IPS-20b (cell line): ENCODE measurements around the gene ARHGAP30.
A peak's percentile ranks its signal among the peaks of the same experiment; 100 is the strongest.

Source experiments
- H3K27ac ChIP-seq: one replicate; pipeline ENCODE4 v1.5.1; 2013; ENCODE audit warnings: low read length
- H3K27me3 ChIP-seq: 2 replicates; pipeline ENCODE4 v1.6.1; 2013; ENCODE audit warnings: mild to moderate bottlenecking, low read length, inconsistent platforms; ENCODE audit not compliant: insufficient read depth
- H3K36me3 ChIP-seq: 2 replicates; pipeline ENCODE4 v1.6.1; 2013; ENCODE audit warnings: low read depth, mild to moderate bottlenecking, inconsistent platforms, low read length, moderate library complexity; ENCODE audit not compliant: insufficient read depth
- H3K4me1 ChIP-seq: 2 replicates; pipeline ENCODE4 v1.6.1; 2013; ENCODE audit warnings: mild to moderate bottlenecking, control low read depth, inconsistent platforms, low read length, moderate library complexity; ENCODE audit not compliant: insufficient read depth
- H3K4me3 ChIP-seq: 2 replicates; pipeline ENCODE4 v1.5.1; 2013; ENCODE audit warnings: mild to moderate bottlenecking, low read length, inconsistent platforms
- H3K9ac ChIP-seq: 2 replicates; pipeline ENCODE4 v1.6.1; 2013; ENCODE audit warnings: low read depth, mild to moderate bottlenecking, inconsistent platforms, low read length, moderate library complexity
- H3K9me3 ChIP-seq: 2 replicates; pipeline ENCODE4 v1.6.1; 2013; ENCODE audit warnings: mild to moderate bottlenecking, low read depth, low read length, inconsistent platforms; ENCODE audit not compliant: insufficient read depth

Gene ARHGAP30

DNA sequence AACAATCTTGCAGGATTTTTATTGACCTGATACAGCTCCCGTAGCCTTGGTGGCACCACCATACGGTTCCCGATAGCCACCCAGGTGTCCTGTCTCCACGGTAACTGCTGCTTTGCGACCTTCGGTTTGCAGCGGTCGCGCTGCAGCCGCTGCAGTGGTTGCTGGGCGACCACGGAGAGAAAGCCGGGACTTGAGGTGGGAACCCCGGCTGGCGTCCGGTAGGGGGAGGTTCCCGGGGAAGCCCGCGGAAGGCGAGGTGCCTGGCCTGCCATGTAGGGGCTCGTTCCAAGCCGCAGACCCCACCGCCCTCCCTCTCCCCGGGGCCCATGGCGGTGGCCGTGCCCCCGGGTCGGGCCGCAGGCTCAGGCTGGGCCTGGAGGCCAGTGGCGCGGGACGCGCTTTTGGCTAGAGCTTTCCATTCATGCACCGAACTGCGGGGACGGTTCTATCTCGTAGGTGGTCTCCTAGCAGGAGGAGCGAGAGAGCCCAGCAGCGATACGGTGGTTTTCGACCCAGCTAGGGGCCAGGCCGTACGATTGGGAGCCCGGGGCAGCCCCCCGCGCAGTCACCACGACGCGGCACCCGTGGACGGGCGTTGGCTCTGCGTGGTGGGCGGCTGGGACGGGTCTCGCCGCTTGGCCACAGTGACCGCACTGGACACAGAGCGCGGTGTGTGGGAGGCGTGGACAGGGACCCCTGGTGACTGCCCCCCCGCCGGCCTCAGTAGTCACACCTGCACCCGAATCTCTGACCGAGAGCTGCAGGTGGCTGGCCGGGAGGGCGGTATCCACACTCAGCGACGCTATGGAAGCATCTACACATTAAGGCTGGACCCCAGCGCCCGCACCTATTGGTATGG, 28.7 kb upstream of the ARHGAP30 start, which contains the start of gene KLHDC9:
KLHDC9 (plus strand) TSS at position 152 of the 859 bp plus-strand sequence; CDS start at position 327, 175 bp downstream.
- peak within 1 kb of the TSS; percentile 83 for H3K9ac ChIP-seq
- H3K27me3 ChIP-seq, result peaks cover 3% of the 10 kb centered on the region; the same call in 1 of the 2 replicates
- no peaks in the 10 kb centered on the region for H3K4me1 ChIP-seq
- H3K36me3 ChIP-seq, result peaks cover 26% of the 10 kb centered on the region
- no peak within 1 kb of the TSS for H3K27ac ChIP-seq
- no peaks in the 10 kb centered on the region for H3K9me3 ChIP-seq
- peak within 1 kb of the TSS; percentile 89 for H3K4me3 ChIP-seq

DNA sequence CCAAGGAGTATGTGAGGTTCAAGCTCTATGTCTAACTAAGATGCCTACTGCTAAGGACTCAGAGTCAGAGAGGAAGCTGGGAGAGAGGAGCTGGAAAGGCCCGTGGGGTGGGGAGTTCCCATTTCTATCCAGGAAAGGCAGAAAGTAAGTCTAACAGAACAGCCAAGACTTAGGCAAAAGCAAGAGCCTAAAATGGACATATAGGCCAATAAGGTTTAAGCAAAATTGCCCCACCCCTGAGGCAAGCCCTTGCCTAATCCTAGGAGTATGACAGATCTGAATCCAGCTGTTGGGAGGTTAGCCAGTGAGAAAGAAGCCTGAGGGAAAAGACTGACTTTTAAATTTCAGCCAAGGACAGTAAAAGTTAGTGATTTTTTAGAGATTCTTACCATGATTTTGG, 26.8 kb upstream of the ARHGAP30 start:
- no peak overlapping the region for H3K4me3 ChIP-seq
- H3K27ac ChIP-seq, result no peak overlapping the region
- no peak overlapping the region for H3K9ac ChIP-seq
- no peaks in the 10 kb centered on the region for H3K9me3 ChIP-seq
- H3K36me3 ChIP-seq, result peaks cover 17% of the 10 kb centered on the region
- H3K4me1 ChIP-seq, result no peaks in the 10 kb centered on the region
- peaks cover 3% of the 10 kb centered on the region; the same call in 1 of the 2 replicates for H3K27me3 ChIP-seq

DNA sequence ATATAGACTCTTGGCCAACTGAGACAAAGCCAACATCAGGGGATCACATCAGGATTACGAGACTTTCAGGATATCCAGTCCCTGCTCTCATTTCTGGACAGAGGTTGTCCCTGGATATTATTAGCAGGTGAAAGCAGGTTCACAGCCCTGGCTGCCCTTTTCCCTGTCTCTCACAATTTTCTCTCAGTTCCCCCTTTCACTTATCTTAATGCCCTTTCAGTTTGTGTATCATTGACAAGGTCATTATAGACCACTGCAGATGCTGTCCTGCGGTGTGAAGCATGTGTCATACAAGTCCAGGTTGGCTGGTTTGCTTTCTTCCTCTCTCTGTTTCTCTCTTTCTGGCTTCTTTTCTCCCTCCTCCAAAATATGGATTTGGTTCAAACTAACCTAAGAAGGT, 26.3 kb upstream of the ARHGAP30 start:
- no peaks in the 10 kb centered on the region for H3K4me1 ChIP-seq
- H3K4me3 ChIP-seq, result no peak overlapping the region
- H3K36me3 ChIP-seq, result peaks cover 14% of the 10 kb centered on the region
- no peak overlapping the region for H3K9ac ChIP-seq
- no peak overlapping the region for H3K27ac ChIP-seq
- no peaks in the 10 kb centered on the region for H3K9me3 ChIP-seq
- peaks cover 3% of the 10 kb centered on the region; the same call in 1 of the 2 replicates for H3K27me3 ChIP-seq

DNA sequence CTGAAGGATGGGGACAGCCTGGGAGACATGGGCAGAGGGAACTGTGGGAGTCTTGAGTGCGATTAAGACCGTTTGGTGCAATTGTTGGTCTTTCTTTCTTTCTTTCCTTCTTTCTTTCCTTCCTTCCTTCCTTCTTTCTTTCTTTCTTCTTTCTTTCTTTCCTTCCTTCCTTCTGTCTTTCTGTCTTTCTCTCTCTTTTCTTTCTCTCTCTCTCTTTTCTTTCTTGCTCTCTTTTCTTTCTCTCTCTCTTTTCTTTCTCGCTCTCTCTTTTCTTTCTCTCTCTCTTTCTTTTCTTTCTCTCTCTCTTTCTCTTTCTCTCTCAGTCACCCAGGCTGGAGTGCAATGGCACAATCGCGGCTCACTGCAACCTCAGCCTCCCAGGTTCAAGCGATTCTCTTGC, 25.5 kb upstream of the ARHGAP30 start:
- no peak overlapping the region for H3K4me3 ChIP-seq
- peaks cover 8% of the 10 kb centered on the region for H3K36me3 ChIP-seq
- peaks cover 3% of the 10 kb centered on the region; the same call in 1 of the 2 replicates for H3K27me3 ChIP-seq
- no peaks in the 10 kb centered on the region for H3K4me1 ChIP-seq
- H3K9ac ChIP-seq, result no peak overlapping the region
- no peak overlapping the region for H3K27ac ChIP-seq
- H3K9me3 ChIP-seq, result no peaks in the 10 kb centered on the region

DNA sequence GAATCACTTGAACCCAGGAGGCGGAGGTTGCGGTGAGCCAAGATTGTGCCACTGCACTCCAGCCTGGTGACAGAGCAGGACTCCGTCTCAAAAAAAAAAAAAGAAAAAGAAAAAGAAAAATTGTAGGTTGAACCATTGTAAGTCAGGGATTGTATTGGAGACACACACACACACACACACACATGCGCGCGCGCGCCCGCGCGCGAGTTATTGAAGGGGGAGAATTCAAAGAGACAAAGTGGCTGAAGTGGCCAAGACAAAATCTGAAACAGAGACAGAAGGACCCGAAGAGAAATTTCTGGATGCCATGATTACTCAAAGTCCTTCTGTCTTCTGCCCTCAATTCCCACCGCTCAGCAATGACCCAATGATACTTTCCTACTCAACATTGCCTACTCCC, 24.8 kb upstream of the ARHGAP30 start:
- Histone ChIP-seq H3K27ac (no peak overlapping the region), H3K4me1 (no peaks in the 10 kb centered on the region), H3K4me3 (no peak overlapping the region), H3K27me3 (peaks cover 3% of the 10 kb centered on the region; the same call in 1 of the 2 replicates), H3K9me3 (no peaks in the 10 kb centered on the region), H3K36me3 (peaks cover under 1% of the 10 kb centered on the region; the same call in 1 of the 2 replicates), H3K9ac (no peak overlapping the region)

DNA sequence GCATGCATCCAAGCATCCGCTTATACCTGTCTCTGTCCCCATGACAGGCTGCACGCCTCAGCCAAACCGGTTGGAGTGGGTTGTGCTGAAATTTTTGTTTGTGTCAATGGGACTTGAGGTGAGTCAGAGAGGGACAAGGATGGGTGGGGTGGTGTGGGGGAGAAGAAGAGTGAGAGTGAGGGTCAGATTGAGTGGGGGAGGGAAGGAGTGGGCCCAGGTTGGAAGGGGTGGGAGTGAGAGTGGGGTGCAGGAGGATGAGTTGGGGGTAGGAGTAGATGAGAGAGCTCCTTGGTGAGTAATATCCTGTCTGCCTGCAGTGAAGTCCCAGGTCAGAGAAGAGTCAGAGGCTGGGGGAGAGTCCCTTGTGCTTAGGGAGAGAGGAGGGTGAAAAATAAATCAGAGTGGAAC, 22.9 kb upstream of the ARHGAP30 start:
- H3K9me3 ChIP-seq, result no peaks in the 10 kb centered on the region
- no peak overlapping the region for H3K27ac ChIP-seq
- peaks cover 3% of the 10 kb centered on the region; the same call in 1 of the 2 replicates for H3K27me3 ChIP-seq
- no peak overlapping the region for H3K9ac ChIP-seq
- H3K4me1 ChIP-seq, result no peaks in the 10 kb centered on the region
- no peak overlapping the region for H3K4me3 ChIP-seq
- H3K36me3 ChIP-seq, result no peaks in the 10 kb centered on the region

DNA sequence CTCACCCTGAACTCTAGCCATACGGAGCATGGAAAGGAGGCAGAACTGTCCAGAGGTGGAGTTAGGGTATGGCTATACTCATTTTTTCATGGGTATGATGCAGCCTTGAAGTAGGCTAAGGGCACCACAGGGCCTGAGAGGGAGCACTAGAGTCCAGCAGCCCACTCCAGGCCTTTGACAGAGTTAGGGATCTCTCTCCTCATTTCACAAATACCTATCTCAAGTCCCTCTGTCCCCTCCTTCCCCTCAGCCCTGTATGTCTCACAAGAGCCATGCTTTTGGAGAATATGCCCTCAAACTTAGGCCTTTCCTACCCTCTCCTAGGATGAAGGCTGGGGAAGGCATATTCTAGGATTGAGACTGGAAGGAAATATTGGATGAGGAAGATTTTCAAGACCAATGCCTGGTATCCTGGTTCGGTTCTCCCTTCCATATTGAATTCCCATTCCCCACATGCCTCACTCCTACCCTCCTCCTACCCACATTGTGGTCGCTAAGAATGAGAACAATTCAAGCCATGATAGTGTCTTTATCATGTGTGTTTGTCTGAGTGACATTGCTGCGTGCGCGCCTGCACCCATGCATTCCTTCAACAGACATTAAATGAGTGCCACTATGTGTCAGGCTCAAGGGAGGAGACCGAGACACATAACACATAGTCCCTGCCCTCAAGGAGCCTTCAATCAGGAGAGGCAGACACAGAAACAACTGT, 22.3 kb upstream of the ARHGAP30 start:
- Histone ChIP-seq H3K27me3 (peaks cover 3% of the 10 kb centered on the region; the same call in 1 of the 2 replicates), H3K9me3 (no peaks in the 10 kb centered on the region), H3K4me3 (no peak overlapping the region), H3K27ac (no peak overlapping the region), H3K36me3 (no peaks in the 10 kb centered on the region), H3K4me1 (no peaks in the 10 kb centered on the region), H3K9ac (no peak overlapping the region)

DNA sequence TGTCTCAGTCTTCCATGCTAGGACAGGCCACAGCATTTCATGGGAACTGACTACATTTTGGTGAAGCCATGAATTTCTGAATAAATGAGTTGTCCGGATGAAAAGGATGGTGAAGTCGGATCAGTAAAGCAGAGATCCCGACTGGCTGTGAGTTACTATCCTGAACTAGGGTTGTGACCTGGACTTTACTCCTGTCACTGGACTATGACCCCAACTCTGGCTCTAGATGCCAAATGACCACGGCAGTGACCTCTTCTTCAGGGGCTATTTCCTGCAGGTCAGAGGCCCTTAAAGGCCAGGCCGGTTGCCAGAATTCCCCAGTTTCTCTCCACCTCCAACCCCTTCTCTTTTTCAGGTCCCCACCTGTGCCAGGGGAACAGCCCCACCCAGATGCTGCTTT, 21.4 kb upstream of the ARHGAP30 start:
- no peaks in the 10 kb centered on the region for H3K9me3 ChIP-seq
- H3K36me3 ChIP-seq, result no peaks in the 10 kb centered on the region
- peaks cover 3% of the 10 kb centered on the region; the same call in 1 of the 2 replicates for H3K27me3 ChIP-seq
- no peak overlapping the region for H3K9ac ChIP-seq
- no peaks in the 10 kb centered on the region for H3K4me1 ChIP-seq
- H3K4me3 ChIP-seq, result no peak overlapping the region
- no peak overlapping the region for H3K27ac ChIP-seq

DNA sequence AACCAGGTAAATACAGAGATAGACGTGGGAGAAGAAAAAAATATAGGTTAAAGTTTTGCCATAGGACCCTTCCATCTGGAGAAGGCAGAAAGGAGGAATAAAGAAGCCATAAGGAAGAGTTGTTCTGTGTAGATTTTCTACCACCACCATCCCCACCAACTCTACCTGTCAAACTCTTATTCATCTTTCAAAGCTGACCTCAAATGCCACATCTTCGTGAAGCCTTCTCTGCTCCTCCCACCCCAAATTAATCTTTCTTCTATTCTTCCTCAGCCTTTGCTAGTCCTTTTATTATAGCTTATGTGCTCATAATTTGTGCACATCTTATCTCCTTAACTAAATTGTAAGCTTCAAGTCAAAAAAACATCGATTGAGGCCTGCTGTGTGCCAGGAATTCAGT, 20.9 kb upstream of the ARHGAP30 start:
- no peaks in the 10 kb centered on the region for H3K4me1 ChIP-seq
- H3K9ac ChIP-seq, result no peak overlapping the region
- H3K36me3 ChIP-seq, result no peaks in the 10 kb centered on the region
- no peak overlapping the region for H3K4me3 ChIP-seq
- H3K27me3 ChIP-seq, result peaks cover 3% of the 10 kb centered on the region; the same call in 1 of the 2 replicates
- H3K27ac ChIP-seq, result no peak overlapping the region
- H3K9me3 ChIP-seq, result no peaks in the 10 kb centered on the region

DNA sequence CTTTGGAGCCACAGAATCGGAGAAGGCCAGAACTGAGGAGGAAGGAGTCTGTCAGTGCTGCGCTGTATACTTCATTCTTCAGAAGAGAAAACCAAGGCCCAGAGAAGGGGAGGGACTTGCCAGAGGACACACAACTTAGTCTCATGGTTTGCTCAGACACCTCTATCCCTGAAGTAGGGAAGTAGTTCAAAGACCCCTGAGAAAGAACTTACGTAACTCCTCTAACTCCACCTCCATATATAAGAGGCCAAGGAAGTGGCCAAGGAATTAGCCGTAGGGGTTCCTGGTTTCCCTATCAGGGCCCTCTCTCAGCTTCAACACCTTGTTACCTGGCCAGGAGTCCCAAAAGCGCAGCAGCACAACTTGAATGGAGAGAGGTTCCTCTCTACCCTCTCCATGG, 20.2 kb upstream of the ARHGAP30 start:
- Histone ChIP-seq H3K4me1 (no peaks in the 10 kb centered on the region), H3K9ac (no peak overlapping the region), H3K27me3 (peaks cover 3% of the 10 kb centered on the region; the same call in 1 of the 2 replicates), H3K9me3 (no peaks in the 10 kb centered on the region), H3K4me3 (no peak overlapping the region), H3K36me3 (no peaks in the 10 kb centered on the region), H3K27ac (no peak overlapping the region)

DNA sequence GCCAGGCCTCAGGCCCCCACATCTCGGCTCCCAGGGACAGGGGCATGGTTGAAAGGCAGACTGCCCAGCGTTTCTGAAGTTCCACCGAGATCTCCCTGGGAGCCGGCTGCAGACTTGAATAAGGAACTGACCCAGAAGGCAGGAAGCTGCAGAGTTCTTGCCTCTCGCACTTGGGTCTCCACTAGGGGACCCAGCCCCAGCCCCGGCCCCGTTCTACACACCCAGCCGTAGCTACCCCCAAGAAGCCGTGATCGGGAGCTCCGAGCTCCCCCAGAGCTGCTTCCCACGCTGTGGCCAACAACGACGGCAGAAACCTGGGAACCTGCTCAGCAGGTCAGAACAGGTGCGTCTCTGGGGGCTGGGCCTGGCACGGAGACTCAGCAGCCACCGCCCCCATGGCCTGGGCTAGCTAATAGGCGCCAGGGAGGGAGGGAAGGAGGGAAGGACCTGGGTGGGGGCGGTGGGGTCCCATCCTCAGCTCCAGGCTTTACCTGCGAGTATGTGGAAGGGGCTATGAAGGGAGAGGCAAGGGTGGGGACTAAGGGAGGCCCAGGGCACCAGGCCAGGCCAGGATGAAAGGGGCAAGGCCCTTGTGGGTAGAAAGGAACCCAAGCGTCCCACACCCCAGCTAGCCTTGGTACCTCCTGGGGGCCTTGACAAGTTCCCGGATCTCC, 19.7 kb upstream of the ARHGAP30 start, which contains the start of gene NECTIN4:
NECTIN4 (minus strand) TSS at position 308 of the 674 bp plus-strand sequence; CDS start at position 46, 262 bp downstream.
- H3K4me3 ChIP-seq, result no peak within 1 kb of the TSS
- no peaks in the 10 kb centered on the region for H3K36me3 ChIP-seq
- H3K9ac ChIP-seq, result no peak within 1 kb of the TSS
- H3K27ac ChIP-seq, result no peak within 1 kb of the TSS
- H3K27me3 ChIP-seq, result no peaks in the 10 kb centered on the region; the same call in 1 of the 2 replicates
- no peaks in the 10 kb centered on the region for H3K9me3 ChIP-seq
- H3K4me1 ChIP-seq, result no peaks in the 10 kb centered on the region
